Suprapubic skin (tissue), 4 donors: ENCODE results near the gene SLC11A2.

ENCODE experiments used
- CTCF ChIP-seq, 2 donors: fragments of 200-600 bp in 1 of 2; fragments of 450-650 bp in 1 of 2; sonication (generic) in 1 of 2; IDR thresholded peaks; one replicate each; pipeline ENCODE4 v1.5.1; 2016 to 2019; ENCODE audit warnings: antibody characterized with exemption in 2 of 2, mild to moderate bottlenecking in 1 of 2, moderate library complexity in 1 of 2
- POLR2A ChIP-seq, 2 donors: fragments of 450-650 bp; IDR thresholded peaks; one replicate each; pipeline ENCODE4 v1.6.1; 2017; ENCODE audit warnings: antibody characterized with exemption in 2 of 2, mild to moderate bottlenecking in 2 of 2, moderate library complexity in 2 of 2
- POLR2AphosphoS5 ChIP-seq, 3 donors: sonication (generic); formaldehyde crosslinking; IDR thresholded peaks; one replicate each; pipeline ENCODE4 v1.6.1; 2017; ENCODE audit warnings: antibody characterized with exemption in 3 of 3

DNA sequence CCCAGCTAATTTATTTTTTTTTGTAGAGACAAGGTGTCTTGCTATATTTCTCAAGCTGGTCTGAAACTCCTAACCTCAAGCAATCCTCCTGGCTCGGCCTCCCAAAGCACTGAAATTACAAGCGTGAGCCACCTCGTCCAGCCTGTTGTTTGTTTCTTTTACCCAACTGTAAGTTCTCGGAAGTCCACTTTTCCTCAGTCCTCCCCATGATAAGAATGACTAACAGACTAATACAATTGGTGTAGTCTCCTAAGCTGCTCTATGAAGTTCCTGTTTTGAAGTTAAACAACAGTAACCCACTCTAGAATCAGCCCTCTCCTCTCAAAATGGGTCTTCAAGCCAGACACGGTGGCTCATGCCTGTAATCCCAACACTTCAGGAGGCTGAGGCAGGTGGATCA lies 37.3 kb downstream of the SLC11A2 start:
- TF ChIP-seq CTCF (IDR thresholded peaks at IDR 0.05) (no peak), POLR2A (IDR thresholded peaks at IDR 0.05) (no peak), POLR2AphosphoS5 (IDR thresholded peaks at IDR 0.05) (no peak)
